Left colon (tissue), 2 donors: ENCODE results near the gene RRAD. TPM values are rescaled to one million over a fixed set of nuclear protein-coding genes. Genes with fewer than 3 reads are reported as not detected.
A peak's percentile ranks its signal among the peaks of the same experiment; 100 is the strongest.

Source experiments
- ATAC-seq: fragments of 200-7000 bp; cut with Tn5 transposase; one replicate; pipeline ENCODE4 v1.9.1; 2020; ENCODE audit warnings: mild to moderate bottlenecking, moderate library complexity
- DNase-seq, 2 donors: peaks; one replicate each; pipeline ENCODE4 v3.0.0-alpha.2; 2020
- intact Hi-C, 2 donors: fragments of 100-400 bp; cut with DNase I in 1 of 2; cut with micrococcal nuclease in 1 of 2; formaldehyde crosslinking; loops; one replicate each; pipeline versions ENCODE4 v1.11.2 to v1.14.0; 2022; cut with DNase I, micrococcal nuclease
- total RNA-seq, 2 donors: library from RNA; stranded (reverse); fragmentation: NEBNext Ultra II Directional; extraction: Animal tissue kit (Norgen Biotek cat#: 25700); gene quantifications; one replicate each; pipeline ENCODE4 v1.2.1, GENCODE V29; 2021
- donor health status: DM: no; HTN: no; CAD: no.
- donor health status: DM: yes; HTN: yes; CAD: no.

RRAD gene
- total RNA-seq, 2 donors from 2014 or later, result 3.9 to 4.4 TPM

- intact Hi-C loops, result no loop called here
- ATAC-seq (peak; percentile 71), DNase-seq (peak; percentile 90 to 95)
Observed at GRCh38 chr16:66872943-66873684, 52.2 kb downstream of the RRAD start.

DNA sequence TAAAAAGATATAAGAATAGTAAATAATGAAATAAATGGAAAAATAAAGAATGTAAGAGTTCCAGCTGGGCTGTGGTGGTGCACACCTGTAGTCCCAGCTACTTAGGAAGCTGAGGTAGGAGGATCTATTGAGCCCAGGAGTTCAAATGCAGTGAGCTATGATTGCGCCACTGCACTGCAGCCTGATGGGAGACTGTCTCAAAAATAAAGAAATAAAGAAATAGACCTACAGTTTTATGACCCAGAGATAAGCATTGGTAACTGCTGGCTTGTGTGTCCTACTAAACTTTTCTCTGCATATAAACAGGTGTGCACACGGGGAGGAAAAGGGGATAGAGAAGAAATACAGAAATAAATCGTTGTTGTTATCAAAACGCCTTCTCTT, 52.8 kb downstream of the RRAD start:
- intact Hi-C loops, result no loop called here
- peak in 1 of 2 donors; percentile 23 for DNase-seq
- peak; percentile 36 for ATAC-seq

DNA sequence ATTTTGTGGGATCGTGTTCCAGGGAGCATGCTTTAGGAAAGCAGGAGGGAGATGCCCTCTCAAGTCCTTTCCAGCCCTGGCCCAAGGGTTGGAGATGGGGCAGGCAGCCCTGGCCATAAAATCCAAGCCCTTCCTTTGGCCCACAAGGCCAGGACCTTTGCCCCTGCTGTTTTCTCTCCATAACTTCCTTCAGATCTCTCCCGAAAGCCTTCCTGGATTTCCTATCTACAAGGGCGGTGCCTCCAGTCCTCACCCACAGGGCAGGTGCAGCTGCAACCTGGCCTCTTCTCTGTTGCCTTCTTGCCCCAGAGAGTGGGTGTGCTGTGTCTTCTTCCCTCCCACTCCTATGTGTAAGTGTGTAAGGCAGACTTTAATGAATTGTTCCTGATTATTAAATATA, 53.5 kb downstream of the RRAD start:
- intact Hi-C loops, result no loop called here
- peak; percentile 77 to 86 for DNase-seq
- ATAC-seq, result peak; percentile 76

Other genes with a start within 250 kb of the RRAD start
- gene CMTM4, start 228.8 kb downstream of the RRAD start, total RNA-seq, result 100 to 1,000 TPM; 168 to 172 TPM
- gene DYNC1LI2, start 173.9 kb downstream of the RRAD start, total RNA-seq, result 100 to 1,000 TPM; 165 to 171 TPM
- under 1 TPM in 1 of 2 donors, not detected in 1; 0.11 TPM for gene TERB1, start 124.0 kb downstream of the RRAD start, total RNA-seq
- gene NAE1, start 94.6 kb downstream of the RRAD start, total RNA-seq, result 10 to 100 TPM; 45.7 to 53.2 TPM
- gene CA7, start 81.1 kb downstream of the RRAD start, total RNA-seq, result 100 to 1,000 TPM; 157 to 205 TPM
- 10 to 100 TPM; 16.7 to 28.6 TPM for gene PDP2, start 45.0 kb downstream of the RRAD start, total RNA-seq
- gene CDH16, start 6.7 kb downstream of the RRAD start, total RNA-seq, result 1 to 10 TPM in 1 of 2 donors, under 1 TPM in 1; 0.75 to 2.2 TPM
- gene CIAO2B, start 8.9 kb upstream of the RRAD start, total RNA-seq, result 100 to 1,000 TPM in 1 of 2 donors, 10 to 100 TPM in 1; 82.7 to 109 TPM
- 100 to 1,000 TPM; 566 to 624 TPM for gene CES2, start 10.0 kb upstream of the RRAD start, total RNA-seq
- gene CES3, start 35.7 kb upstream of the RRAD start, total RNA-seq, result 100 to 1,000 TPM; 201 to 203 TPM
- gene CES4A, start 63.1 kb upstream of the RRAD start, total RNA-seq, result 10 to 100 TPM in 1 of 2 donors, 1 to 10 TPM in 1; 6.6 to 12.1 TPM
- 10 to 100 TPM; 25.8 to 27.0 TPM for gene CBFB, start 103.6 kb upstream of the RRAD start, total RNA-seq
- 10 to 100 TPM; 11.3 to 13.9 TPM for gene PHAF1, start 184.4 kb upstream of the RRAD start, total RNA-seq
- gene B3GNT9, start 225.5 kb upstream of the RRAD start, total RNA-seq, result 1 to 10 TPM; 2.9 to 4.3 TPM
- gene TRADD, start 234.4 kb upstream of the RRAD start, total RNA-seq, result 10 to 100 TPM; 25.5 to 27.4 TPM
- 10 to 100 TPM; 20.2 to 23.0 TPM for gene FBXL8, start 234.4 kb upstream of the RRAD start, total RNA-seq
- gene HSF4, start 239.2 kb upstream of the RRAD start, total RNA-seq, result 10 to 100 TPM; 36.5 to 39.2 TPM
- gene NOL3, start 245.0 kb upstream of the RRAD start, total RNA-seq, result 10 to 100 TPM; 23.1 to 30.2 TPM